A673 (cell line): ENCODE measurements around the gene GPHN.

ENCODE experiments used
- CTCF ChIP-seq: fragments of 300-800, 200-600 bp; sonication (generic); conservative IDR thresholded peaks from 2 replicates; pipeline ENCODE4 v1.5.1; 2017; ENCODE audit warnings: low read depth, mild to moderate bottlenecking, antibody characterized with exemption, low read length, moderate library complexity, mixed read lengths
- EZH2 ChIP-seq: fragments of 200-600 bp; sonication (generic); IDR thresholded peaks from 2 replicates; pipeline ENCODE4 v1.6.1; 2017; ENCODE audit warnings: borderline replicate concordance, low read depth, mild to moderate bottlenecking, mixed read lengths, antibody characterized with exemption, low read length; ENCODE audit not compliant: poor library complexity, severe bottlenecking

GRCh38 chr14:67111022-67111421 is 603.1 kb downstream of the GPHN start:
- TF ChIP-seq EZH2 (no peak), CTCF (no peak)
